Activated B cell treated with CpG ODN at 0.5 μM for 24 hours (primary cell): ENCODE results near the gene HES5. TPM values are rescaled to one million over a fixed set of nuclear protein-coding genes. Genes with fewer than 3 reads are reported as not detected.

Experiments
- ATAC-seq: fragments of 200-7000 bp; cut with Tn5 transposase; one replicate; pipeline ENCODE4 v1.10.0; 2021; ENCODE audit warnings: low read depth, mild to moderate bottlenecking, moderate library complexity
- CTCF ChIA-PET: fragments of 350-600 bp; sonication (Branson Sonifier 250); formaldehyde crosslinking; loops from one replicate; lab custom pipeline; 2021; ENCODE audit warnings: antibody characterized with exemption; lab: Charles Lee
- POLR2A ChIA-PET: fragments of 350-600 bp; sonication (Branson Sonifier 250); formaldehyde crosslinking; loops from one replicate; lab custom pipeline; 2021; ENCODE audit warnings: antibody characterized with exemption; lab: Charles Lee
- DNase-seq: peaks from one replicate; pipeline ENCODE4 v3.0.0; 2022
- H3K27ac Mint-ChIP-seq: one replicate; pipeline ENCODE4 v1.8.0; 2020; ENCODE audit warnings: mixed read lengths
- H3K27me3 Mint-ChIP-seq: one replicate; pipeline ENCODE4 v1.8.0; 2021; ENCODE audit warnings: mixed read lengths
- H3K36me3 Mint-ChIP-seq: one replicate; pipeline ENCODE4 v1.8.0; 2021; ENCODE audit warnings: low read depth, mixed read lengths
- H3K4me1 Mint-ChIP-seq: one replicate; pipeline ENCODE4 v1.8.0; 2021; ENCODE audit warnings: mixed read lengths
- H3K4me3 Mint-ChIP-seq: one replicate; pipeline ENCODE4 v1.8.0; 2020; ENCODE audit warnings: mild to moderate bottlenecking, mixed read lengths
- H3K9me3 Mint-ChIP-seq: one replicate; pipeline ENCODE4 v1.8.0; 2020; ENCODE audit warnings: mixed read lengths
- CTCF ChIP-seq: fragments of 200-600 bp; IDR thresholded peaks from one replicate; pipeline ENCODE4 v1.8.0; 2022; ENCODE audit warnings: antibody characterized with exemption, mild to moderate bottlenecking
- intact Hi-C: fragments of 100-400 bp; cut with micrococcal nuclease; formaldehyde crosslinking; loops from one replicate; pipeline ENCODE4 v1.15.1; 2024
- total RNA-seq: library from RNA; stranded (reverse); gene quantifications from 2 replicates; pipeline ENCODE4 v1.2.3, GENCODE V29; 2022

HES5 gene
- total RNA-seq, 1 donor from 2014 or later = not detected

- H3K4me3 Mint-ChIP-seq = no peak overlapping the region
- ChIA-PET CTCF (no interaction called here), POLR2A (interaction anchor here (0.6 to 1.6 kb wide), 3 partner anchors 16 to 44 kb away, joined by 3 to 8 read pairs (median 5); partner anchors contain the start of genes PANK4 and PRXL2B)
- H3K27ac Mint-ChIP-seq = no peak overlapping the region
- H3K9me3 Mint-ChIP-seq = no peaks in the 10 kb centered on the region
- peaks cover 2% of the 10 kb centered on the region for H3K4me1 Mint-ChIP-seq
- peaks cover 6% of the 10 kb centered on the region for H3K27me3 Mint-ChIP-seq
- ATAC-seq (no peak), DNase-seq (no peak)
- intact Hi-C loops = no loop called here
- no peaks in the 10 kb centered on the region for H3K36me3 Mint-ChIP-seq
- no peak for TF ChIP-seq CTCF
Observed at GRCh38 chr1:2541619-2542245, 11.7 kb upstream of the HES5 start.

- ATAC-seq (no peak), DNase-seq (no peak)
- Mint-ChIP-seq H3K27me3 (peaks cover 6% of the 10 kb centered on the region), H3K27ac (no peak overlapping the region), H3K4me1 (peaks cover 2% of the 10 kb centered on the region), H3K9me3 (no peaks in the 10 kb centered on the region), H3K4me3 (no peak overlapping the region), H3K36me3 (no peaks in the 10 kb centered on the region)
- ChIA-PET CTCF (no interaction called here), POLR2A (interaction anchor here (0.6 to 1.4 kb wide), 4 partner anchors 15 to 45 kb away, joined by 3 to 5 read pairs (median 3); partner anchors contain the start of genes PANK4 and PRXL2B)
- TF ChIP-seq CTCF = no peak
- intact Hi-C loops = no loop called here
Observed at GRCh38 chr1:2540816-2541492, 10.9 kb upstream of the HES5 start.

- Mint-ChIP-seq H3K27me3 (peaks cover 8% of the 10 kb centered on the region), H3K9me3 (no peaks in the 10 kb centered on the region), H3K36me3 (no peaks in the 10 kb centered on the region), H3K27ac (no peak overlapping the region), H3K4me3 (no peak overlapping the region), H3K4me1 (peaks cover 2% of the 10 kb centered on the region)
- ATAC-seq (peak; percentile 77), DNase-seq (no peak)
- intact Hi-C loops = no loop called here
- ChIA-PET CTCF (no interaction called here), POLR2A (interaction anchor here (1.1 kb wide), 1 partner anchor 13 kb away, joined by 4 read pairs; the partner anchor contains the start of gene PANK4)
- TF ChIP-seq CTCF = no peak
Observed at GRCh38 chr1:2539312-2539907, 9.3 kb upstream of the HES5 start.

- Mint-ChIP-seq H3K9me3 (no peaks in the 10 kb centered on the region), H3K36me3 (no peaks in the 10 kb centered on the region), H3K4me1 (peaks cover 2% of the 10 kb centered on the region), H3K27ac (no peak overlapping the region), H3K4me3 (no peak overlapping the region), H3K27me3 (peaks cover 11% of the 10 kb centered on the region)
- ChIA-PET CTCF (no interaction called here), POLR2A (interaction anchor here (1.1 kb wide), 1 partner anchor 13 kb away, joined by 4 read pairs; the partner anchor contains the start of gene PANK4)
- ATAC-seq (no peak), DNase-seq (no peak)
- intact Hi-C loops = no loop called here
- TF ChIP-seq CTCF = no peak
Observed at GRCh38 chr1:2538872-2539271, 8.8 kb upstream of the HES5 start.

GRCh38 chr1:2538376-2538775, 8.3 kb upstream of the HES5 start:
- Mint-ChIP-seq H3K27ac (no peak overlapping the region), H3K9me3 (no peaks in the 10 kb centered on the region), H3K4me3 (no peak overlapping the region), H3K4me1 (peaks cover 2% of the 10 kb centered on the region), H3K36me3 (no peaks in the 10 kb centered on the region), H3K27me3 (peaks cover 12% of the 10 kb centered on the region)
- no peak for DNase-seq
- intact Hi-C loops = no loop called here
- ATAC-seq = no peak
- ChIA-PET POLR2A (interaction anchor here (1.0 to 1.1 kb wide), 2 partner anchors 12 to 119 kb away, joined by 4 to 5 read pairs; partner anchors contain the start of gene PANK4), CTCF (no interaction called here)
- TF ChIP-seq CTCF = no peak
